Neuronal stem cell (in vitro differentiated cells): ENCODE measurements around the gene EXT2.

Source experiments
- DNase-seq: peaks from one replicate; pipeline ENCODE4 v3.0.0-alpha.2; 2013; ENCODE audit warnings: low spot score
- H2AFZ ChIP-seq: one replicate; pipeline ENCODE4 v1.6.1; 2013; ENCODE audit warnings: mild to moderate bottlenecking, low read length, inconsistent platforms
- H2AK5ac ChIP-seq: 2 replicates; pipeline ENCODE4 v1.6.1; 2013; ENCODE audit warnings: low read depth, mild to moderate bottlenecking, inconsistent platforms, low read length, moderate library complexity, mixed read lengths
- H2BK120ac ChIP-seq: 2 replicates; pipeline ENCODE4 v1.6.1; 2013; ENCODE audit warnings: low read depth, mild to moderate bottlenecking, inconsistent platforms, low read length, moderate library complexity, mixed read lengths
- H2BK12ac ChIP-seq: one replicate; pipeline ENCODE4 v1.6.1; 2013; ENCODE audit warnings: low read length, inconsistent platforms
- H2BK15ac ChIP-seq: 2 replicates; pipeline ENCODE4 v1.6.1; 2013; ENCODE audit warnings: mild to moderate bottlenecking, low read length, inconsistent platforms, mixed read lengths
- H2BK5ac ChIP-seq: one replicate; pipeline ENCODE4 v1.6.1; 2013; ENCODE audit warnings: inconsistent platforms, mild to moderate bottlenecking, low read length, moderate library complexity
- H3K14ac ChIP-seq: one replicate; pipeline ENCODE4 v1.6.1; 2013; ENCODE audit warnings: low read length, inconsistent platforms
- H3K18ac ChIP-seq: 2 replicates; pipeline ENCODE4 v1.6.1; 2013; ENCODE audit warnings: low read length, inconsistent platforms
- H3K23ac ChIP-seq: 2 replicates; pipeline ENCODE4 v1.6.1; 2013; ENCODE audit warnings: low read depth, mild to moderate bottlenecking, mixed read lengths, low read length, inconsistent platforms; ENCODE audit not compliant: poor library complexity
- H3K27ac ChIP-seq: replicated peaks from 3 replicates; pipeline ENCODE4 v1.5.1; 2013; ENCODE audit warnings: low read length, inconsistent platforms
- H3K27me3 ChIP-seq, 3 experiments: 2 replicates each; pipeline ENCODE4 v1.6.1; 2013; ENCODE audit warnings: low read length in 3 of 3, mild to moderate bottlenecking in 2 of 3, inconsistent platforms in 1 of 3, low read depth in 1 of 3, mixed read lengths in 1 of 3, moderate library complexity in 1 of 3; ENCODE audit not compliant: control insufficient read depth in 3 of 3, insufficient read depth in 3 of 3
- H3K36me3 ChIP-seq, 2 donors: replicated peaks in 1 of 2; 2 replicates each; pipeline ENCODE4 v1.6.1; 2013; ENCODE audit warnings: low read length in 2 of 2; ENCODE audit not compliant: control insufficient read depth in 2 of 2, insufficient read depth in 2 of 2
- H3K4ac ChIP-seq: 2 replicates; pipeline ENCODE4 v1.6.1; 2013; ENCODE audit warnings: inconsistent platforms, mild to moderate bottlenecking, low read length, moderate library complexity
- H3K4me1 ChIP-seq, 2 donors: 1 replicate in 1 of 2; 2 replicates in 1 of 2; pipeline ENCODE4 v1.6.1; 2013; ENCODE audit warnings: low read length in 2 of 2, low read depth in 1 of 2; ENCODE audit not compliant: control insufficient read depth in 2 of 2, insufficient read depth in 1 of 2
- H3K4me2 ChIP-seq: one replicate; pipeline ENCODE4 v1.6.1; 2013; ENCODE audit warnings: mild to moderate bottlenecking, low read length, inconsistent platforms; ENCODE audit not compliant: insufficient read depth, poor library complexity, severe bottlenecking
- H3K4me3 ChIP-seq, 2 donors: 2 replicates each; pipeline ENCODE4 v1.5.1; 2013; ENCODE audit warnings: low read length in 2 of 2, mild to moderate bottlenecking in 2 of 2, inconsistent platforms in 1 of 2, moderate library complexity in 1 of 2
- H3K79me1 ChIP-seq: one replicate; pipeline ENCODE4 v1.6.1; 2013; ENCODE audit warnings: low read depth, mild to moderate bottlenecking, inconsistent platforms, low read length, moderate library complexity
- H3K9ac ChIP-seq: one replicate; pipeline ENCODE4 v1.6.1; 2013; ENCODE audit warnings: mild to moderate bottlenecking, low read depth, low read length, inconsistent platforms; ENCODE audit not compliant: poor library complexity
- H3K9me3 ChIP-seq, 2 donors: replicated peaks in 1 of 2; 2 replicates each; pipeline versions ENCODE3 to v1.6.1; 2013; ENCODE audit warnings: low read length in 2 of 2, mild to moderate bottlenecking in 2 of 2, inconsistent platforms in 1 of 2, low read depth in 1 of 2, mixed read lengths in 1 of 2, moderate library complexity in 1 of 2; ENCODE audit not compliant: control insufficient read depth in 2 of 2, insufficient read depth in 1 of 2
- H4K8ac ChIP-seq: one replicate; pipeline ENCODE4 v1.6.1; 2013; ENCODE audit warnings: low read depth, mild to moderate bottlenecking, inconsistent platforms, low read length, moderate library complexity
- H4K91ac ChIP-seq: one replicate; pipeline ENCODE4 v1.6.1; 2013; ENCODE audit warnings: low read length, low read depth, mild to moderate bottlenecking, inconsistent platforms; ENCODE audit not compliant: poor library complexity
- WGBS, 2 donors: extraction: QIAGEN DNeasy Blood & Tissue Kit; methylation state at CpG; one replicate each; pipeline ENCODE4 v1.1.7; 2013; ENCODE audit warnings: missing lambda C conversion rate in 2 of 2, mixed read lengths in 1 of 2; ENCODE audit not compliant: insufficient read length in 2 of 2, insufficient replicate concordance in 1 of 2; ENCODE audit errors: extremely low coverage in 2 of 2; 5-methylcytosine and 5-hydroxymethylcytosine counted together

The EXT2 gene

DNA sequence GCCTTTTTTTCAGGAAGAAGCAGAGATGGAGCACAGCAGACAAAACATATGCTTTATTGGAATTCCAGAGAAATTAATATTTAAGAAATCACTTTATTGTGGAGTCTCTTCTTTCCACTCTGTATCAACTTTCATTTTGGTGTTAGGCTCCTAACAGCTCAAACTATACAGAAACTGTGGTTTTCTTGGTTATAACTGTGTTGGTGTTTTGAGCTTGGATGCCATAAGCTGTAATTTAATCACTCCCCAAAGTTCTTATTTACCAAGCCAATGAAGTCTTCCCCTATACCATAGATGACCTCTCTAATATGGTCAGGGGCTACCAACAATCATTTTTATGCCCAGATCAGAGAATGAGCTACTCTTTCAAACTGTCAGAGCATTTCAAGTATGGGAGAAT, 90.0 kb downstream of the EXT2 start:
- no peak overlapping the region for H2BK120ac ChIP-seq
- no peak overlapping the region for H2BK12ac ChIP-seq
- no peak for DNase-seq
- no peak overlapping the region for H3K4ac ChIP-seq
- H3K4me2 ChIP-seq, result no peak overlapping the region
- H3K27ac ChIP-seq, result no peak overlapping the region
- peaks cover 0 to under 1% of the 10 kb centered on the region in 2 donors for H3K4me1 ChIP-seq
- peaks cover 11 to 20% of the 10 kb centered on the region in 2 donors for H3K9me3 ChIP-seq
- no peak overlapping the region for H2BK15ac ChIP-seq
- H3K4me3 ChIP-seq, result no peak overlapping the region
- H2BK5ac ChIP-seq, result no peak overlapping the region
- no peaks in the 10 kb centered on the region for H3K79me1 ChIP-seq
- no peak overlapping the region for H4K8ac ChIP-seq
- H4K91ac ChIP-seq, result no peak overlapping the region
- peaks cover 0 to 3% of the 10 kb centered on the region in 2 donors for H3K36me3 ChIP-seq
- peaks cover 0 to 7% (median 0%) of the 10 kb centered on the region in 3 experiments for H3K27me3 ChIP-seq
- H3K23ac ChIP-seq, result no peak overlapping the region
- H2AFZ ChIP-seq, result no peak overlapping the region
- no peak overlapping the region for H3K18ac ChIP-seq
- H2AK5ac ChIP-seq, result no peak overlapping the region
- H3K14ac ChIP-seq, result no peak overlapping the region
- H3K9ac ChIP-seq, result no peak overlapping the region

DNA sequence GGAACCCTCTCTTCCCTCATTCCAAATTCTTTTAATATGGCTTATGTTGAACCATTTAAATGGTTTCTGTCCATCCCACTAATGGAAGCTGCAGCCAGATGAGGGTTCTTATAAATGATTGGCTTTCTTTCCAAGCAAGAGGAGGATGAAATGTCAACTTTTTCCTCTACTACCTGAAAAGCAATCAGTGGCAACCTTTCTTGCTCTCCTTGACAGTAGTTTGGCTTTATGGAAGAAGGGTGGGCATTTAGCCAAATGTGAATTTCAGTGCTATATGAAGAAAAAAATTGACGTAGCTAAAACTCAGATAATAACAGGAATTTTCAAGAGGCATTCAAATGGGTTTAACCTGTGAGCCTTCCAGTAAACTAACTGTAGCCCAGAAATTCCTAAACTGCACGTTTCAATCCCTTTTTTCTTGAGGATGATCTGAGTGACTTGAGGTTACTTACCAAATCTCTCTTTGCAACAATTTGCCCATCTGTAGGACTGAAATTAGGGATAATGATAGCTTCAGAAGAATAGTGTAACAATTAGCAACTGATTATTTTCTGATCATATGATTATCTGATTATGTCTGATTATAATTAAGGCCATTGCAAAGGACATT, 90.9 kb downstream of the EXT2 start:
- H3K23ac ChIP-seq, result no peak overlapping the region
- no peak overlapping the region for H2BK15ac ChIP-seq
- no peaks in the 10 kb centered on the region for H3K79me1 ChIP-seq
- peaks cover 0 to 6% of the 10 kb centered on the region in 2 donors for H3K4me1 ChIP-seq
- no peak overlapping the region for H2AK5ac ChIP-seq
- no peak overlapping the region for H3K18ac ChIP-seq
- H3K4me3 ChIP-seq, result no peak overlapping the region
- H3K4ac ChIP-seq, result no peak overlapping the region
- peaks cover 0 to 9% (median 0%) of the 10 kb centered on the region in 3 experiments for H3K27me3 ChIP-seq
- H4K8ac ChIP-seq, result no peak overlapping the region
- H2AFZ ChIP-seq, result no peak overlapping the region
- no peak overlapping the region for H2BK120ac ChIP-seq
- no peak overlapping the region for H2BK12ac ChIP-seq
- H3K14ac ChIP-seq, result no peak overlapping the region
- no CpG with 5 or more reads among the region's 2 CpGs for WGBS, 2 donors
- no peak for DNase-seq
- H3K27ac ChIP-seq, result no peak overlapping the region
- no peak overlapping the region for H4K91ac ChIP-seq
- H2BK5ac ChIP-seq, result no peak overlapping the region
- peaks cover 0 to 3% of the 10 kb centered on the region in 2 donors for H3K36me3 ChIP-seq
- H3K9me3 ChIP-seq, result peaks cover 11 to 20% of the 10 kb centered on the region in 2 donors
- no peak overlapping the region for H3K4me2 ChIP-seq
- no peak overlapping the region for H3K9ac ChIP-seq

DNA sequence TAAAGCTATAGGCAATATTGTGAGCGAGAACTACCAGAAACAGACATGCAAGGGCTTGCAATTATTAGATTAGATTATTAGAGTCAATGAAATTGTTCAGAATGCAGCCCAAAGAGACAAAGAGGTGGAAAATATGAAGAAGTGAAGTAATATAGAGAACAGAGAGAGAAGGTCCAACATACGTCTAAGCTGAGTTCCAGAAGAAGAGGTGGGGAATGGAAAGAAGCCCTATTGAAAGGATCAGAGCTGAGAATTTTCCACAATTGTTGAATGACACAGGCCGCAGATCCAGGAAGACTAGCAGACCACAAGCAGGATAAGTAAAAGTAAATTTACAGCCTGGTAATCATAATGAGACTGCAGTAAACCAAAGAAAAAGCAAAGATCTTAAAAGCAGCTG, 93.2 kb downstream of the EXT2 start:
- Histone ChIP-seq H3K27ac (no peak overlapping the region), H3K36me3 (peaks cover 0 to 2% of the 10 kb centered on the region in 2 donors), H2BK12ac (no peak overlapping the region), H3K4ac (no peak overlapping the region), H3K4me2 (no peak overlapping the region), H2BK15ac (no peak overlapping the region), H3K18ac (no peak overlapping the region), H2AFZ (no peak overlapping the region), H2AK5ac (no peak overlapping the region), H3K27me3 (peaks cover 0 to 17% (median 0%) of the 10 kb centered on the region in 3 experiments), H3K14ac (no peak overlapping the region), H3K23ac (no peak overlapping the region), H4K8ac (no peak overlapping the region), H3K79me1 (no peaks in the 10 kb centered on the region), H3K9ac (no peak overlapping the region), H3K4me3 (no peak overlapping the region), H3K9me3 (peaks cover 11 to 20% of the 10 kb centered on the region in 2 donors), H4K91ac (no peak overlapping the region), H3K4me1 (peaks cover 0 to 11% of the 10 kb centered on the region in 2 donors), H2BK5ac (no peak overlapping the region), H2BK120ac (no peak overlapping the region)
- no CpG with 5 or more reads among the region's 3 CpGs for WGBS, 2 donors
- no peak for DNase-seq

DNA sequence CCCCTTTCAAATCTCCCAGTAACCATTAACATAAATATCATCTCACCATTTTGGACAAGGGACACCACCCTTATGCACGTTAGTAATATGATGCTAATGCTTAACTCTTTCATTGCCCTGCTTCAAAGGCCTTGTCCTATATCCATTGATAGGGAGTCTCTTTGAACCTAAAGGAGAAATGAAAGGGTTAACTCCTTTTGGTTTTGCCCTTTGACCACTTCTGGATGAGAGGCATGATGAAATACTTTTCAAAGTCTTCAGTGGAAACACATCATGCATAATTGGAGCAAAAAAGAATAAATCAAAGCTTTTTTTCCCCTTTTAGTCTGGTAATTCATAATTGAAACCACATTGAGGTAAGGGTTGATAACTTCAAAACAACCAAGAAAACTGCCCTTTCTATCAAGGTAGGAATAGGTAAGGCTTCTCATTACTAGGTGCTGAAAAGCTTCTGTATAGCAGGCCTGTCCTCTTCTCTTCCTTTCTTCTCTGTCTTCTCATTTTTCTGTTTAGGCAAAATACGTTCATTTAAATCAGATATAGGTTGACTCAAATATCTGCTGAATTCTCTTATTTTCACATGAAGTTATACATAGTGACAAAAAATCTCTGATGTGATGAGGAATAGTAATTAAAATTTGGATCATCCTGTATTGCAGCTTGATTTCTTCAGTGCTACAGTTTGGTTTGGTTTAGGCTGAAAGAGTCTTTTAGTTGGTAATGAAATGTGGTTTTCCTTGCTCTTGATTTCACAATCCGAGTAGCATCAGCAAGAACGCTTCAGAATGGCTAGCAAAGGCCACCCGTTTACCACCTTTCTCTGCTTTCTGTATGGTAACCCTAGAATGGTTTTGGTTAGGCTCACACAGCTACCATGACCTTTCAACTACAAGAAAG, 94.8 kb downstream of the EXT2 start:
- Histone ChIP-seq H3K4me3 (no peak overlapping the region), H2AK5ac (no peak overlapping the region), H3K27ac (no peak overlapping the region), H3K4me1 (peaks cover 0 to 11% of the 10 kb centered on the region in 2 donors), H3K4ac (no peak overlapping the region), H3K23ac (no peak overlapping the region), H4K91ac (no peak overlapping the region), H2BK12ac (no peak overlapping the region), H3K14ac (no peak overlapping the region), H2AFZ (no peak overlapping the region), H3K27me3 (peaks cover 0 to 22% (median 0%) of the 10 kb centered on the region in 3 experiments), H3K36me3 (peaks cover 0 to 2% of the 10 kb centered on the region in 2 donors), H3K18ac (no peak overlapping the region), H3K4me2 (no peak overlapping the region), H4K8ac (no peak overlapping the region), H3K79me1 (no peaks in the 10 kb centered on the region), H2BK120ac (no peak overlapping the region), H3K9ac (no peak overlapping the region), H3K9me3 (peaks cover 11 to 20% of the 10 kb centered on the region in 2 donors), H2BK15ac (no peak overlapping the region), H2BK5ac (no peak overlapping the region)
- no CpG with 5 or more reads among the region's 5 CpGs for WGBS, 2 donors
- DNase-seq, result no peak
